Measurements from ENCODE around the gene NDUFS3. TPM values are rescaled to one million over a fixed set of nuclear protein-coding genes. Genes with fewer than 3 reads are reported as not detected.

Gene NDUFS3
- total RNA-seq, 4 donors from 2014 or later = 109 to 152 (median 126) TPM

DNA sequence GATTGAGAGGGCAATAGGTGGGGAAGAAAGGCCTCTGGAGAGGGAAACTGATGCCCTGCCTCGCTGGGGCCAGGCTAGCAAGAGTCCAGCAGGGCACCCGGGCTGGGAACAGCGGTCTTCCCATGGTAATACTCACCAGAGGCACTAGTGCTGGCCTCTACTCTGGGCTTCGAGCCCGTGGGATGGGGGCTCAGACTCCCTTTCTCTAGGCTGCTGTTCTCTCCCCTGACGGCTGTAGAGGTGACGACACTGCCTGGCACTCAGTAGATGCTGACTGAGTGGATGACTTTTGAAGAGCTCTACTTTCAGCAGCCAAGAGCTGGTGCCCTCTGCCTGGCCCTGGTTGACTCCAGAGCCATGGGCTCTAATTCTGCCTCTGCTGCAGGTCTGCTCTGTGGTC is 16.2 kb downstream of the NDUFS3 start:
- H3K9me3 ChIP-seq = no peaks in the 10 kb centered on the region
- H3K36me3 ChIP-seq = no peaks in the 10 kb centered on the region
- no peak for TF ChIP-seq POLR2A (IDR thresholded peaks at IDR 0.05)
- TF ChIP-seq, protein P1, sequence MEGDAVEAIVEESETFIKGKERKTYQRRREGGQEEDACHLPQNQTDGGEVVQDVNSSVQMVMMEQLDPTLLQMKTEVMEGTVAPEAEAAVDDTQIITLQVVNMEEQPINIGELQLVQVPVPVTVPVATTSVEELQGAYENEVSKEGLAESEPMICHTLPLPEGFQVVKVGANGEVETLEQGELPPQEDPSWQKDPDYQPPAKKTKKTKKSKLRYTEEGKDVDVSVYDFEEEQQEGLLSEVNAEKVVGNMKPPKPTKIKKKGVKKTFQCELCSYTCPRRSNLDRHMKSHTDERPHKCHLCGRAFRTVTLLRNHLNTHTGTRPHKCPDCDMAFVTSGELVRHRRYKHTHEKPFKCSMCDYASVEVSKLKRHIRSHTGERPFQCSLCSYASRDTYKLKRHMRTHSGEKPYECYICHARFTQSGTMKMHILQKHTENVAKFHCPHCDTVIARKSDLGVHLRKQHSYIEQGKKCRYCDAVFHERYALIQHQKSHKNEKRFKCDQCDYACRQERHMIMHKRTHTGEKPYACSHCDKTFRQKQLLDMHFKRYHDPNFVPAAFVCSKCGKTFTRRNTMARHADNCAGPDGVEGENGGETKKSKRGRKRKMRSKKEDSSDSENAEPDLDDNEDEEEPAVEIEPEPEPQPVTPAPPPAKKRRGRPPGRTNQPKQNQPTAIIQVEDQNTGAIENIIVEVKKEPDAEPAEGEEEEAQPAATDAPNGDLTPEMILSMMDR (IDR thresholded peaks at IDR 0.05) = no peak
- H3K4me3 ChIP-seq = no peak overlapping the region
- H3K27me3 ChIP-seq = peaks cover 0 to 17% of the 10 kb centered on the region in 2 donors
- H3K4me1 ChIP-seq = peaks cover 0 to 9% (median 7%) of the 10 kb centered on the region in 4 donors
- no peak overlapping the region for H3K27ac ChIP-seq
- DNase-seq = no peak

GRCh38 chr11:47595967-47596366 is 17.1 kb downstream of the NDUFS3 start:
- DNase-seq = no peak
- no peak overlapping the region for H3K4me3 ChIP-seq
- H3K4me1 ChIP-seq = peaks cover 0 to 9% (median 7%) of the 10 kb centered on the region in 4 donors
- TF ChIP-seq POLR2A (IDR thresholded peaks at IDR 0.05) = no peak
- TF ChIP-seq, protein P1 (IDR thresholded peaks at IDR 0.05) = no peak
- no peaks in the 10 kb centered on the region for H3K36me3 ChIP-seq
- no peak overlapping the region for H3K27ac ChIP-seq
- peaks cover 0 to 17% of the 10 kb centered on the region in 2 donors for H3K27me3 ChIP-seq
- no peaks in the 10 kb centered on the region for H3K9me3 ChIP-seq

DNA sequence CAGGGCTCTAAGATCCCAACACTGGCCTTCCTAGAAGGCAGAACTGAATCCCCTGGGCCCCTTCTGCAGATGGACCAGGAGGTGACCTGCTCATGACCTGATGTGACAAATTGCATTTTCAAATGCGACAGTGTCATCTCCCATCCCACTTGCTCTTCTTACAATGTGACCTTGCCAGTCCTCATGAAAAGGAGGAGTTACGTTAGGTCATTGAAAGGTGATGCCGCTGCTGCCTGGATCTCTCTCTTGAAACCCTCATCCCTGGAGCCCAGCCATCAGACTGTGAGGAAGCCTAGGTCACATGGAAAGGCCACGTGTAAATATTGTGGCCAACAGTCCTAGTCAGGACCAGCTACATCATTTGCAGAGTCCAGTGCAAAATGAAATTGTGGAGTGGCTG is 21.0 kb downstream of the NDUFS3 start:
- no peak overlapping the region for H3K27ac ChIP-seq
- H3K36me3 ChIP-seq = no peaks in the 10 kb centered on the region
- no peak overlapping the region for H3K4me3 ChIP-seq
- no peaks in the 10 kb centered on the region for H3K4me1 ChIP-seq
- TF ChIP-seq POLR2A (IDR thresholded peaks at IDR 0.05) = no peak
- TF ChIP-seq, protein P1 (IDR thresholded peaks at IDR 0.05) = no peak
- H3K27me3 ChIP-seq = no peaks in the 10 kb centered on the region
- DNase-seq = peak in 1 of 3 donors; percentile 15
- H3K9me3 ChIP-seq = no peaks in the 10 kb centered on the region

DNA sequence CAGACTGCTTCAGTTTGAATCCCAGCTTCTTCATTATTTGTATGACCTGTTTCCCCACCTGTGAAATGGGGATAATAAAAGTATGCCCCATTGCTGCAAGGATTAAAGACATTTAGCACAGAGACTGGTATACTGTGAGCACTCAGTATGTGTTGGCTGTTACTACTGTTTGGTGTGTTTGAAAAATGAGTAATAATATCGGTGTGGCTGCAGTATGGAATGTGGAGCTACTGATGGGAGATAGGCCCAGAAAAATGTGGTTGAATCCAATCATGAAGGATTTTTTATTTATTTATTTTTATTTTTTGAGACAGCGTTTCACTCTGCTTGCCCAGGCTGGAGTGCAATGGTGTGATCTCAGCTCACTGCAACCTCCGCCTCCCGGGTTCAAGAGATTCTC is 24.4 kb downstream of the NDUFS3 start:
- Histone ChIP-seq H3K27ac (no peak overlapping the region), H3K4me3 (no peak overlapping the region), H3K9me3 (no peaks in the 10 kb centered on the region), H3K4me1 (no peaks in the 10 kb centered on the region), H3K27me3 (no peaks in the 10 kb centered on the region), H3K36me3 (no peaks in the 10 kb centered on the region)
- no peak for DNase-seq
- TF ChIP-seq POLR2A (IDR thresholded peaks at IDR 0.05) = no peak
- TF ChIP-seq, protein P1 (IDR thresholded peaks at IDR 0.05) = no peak

DNA sequence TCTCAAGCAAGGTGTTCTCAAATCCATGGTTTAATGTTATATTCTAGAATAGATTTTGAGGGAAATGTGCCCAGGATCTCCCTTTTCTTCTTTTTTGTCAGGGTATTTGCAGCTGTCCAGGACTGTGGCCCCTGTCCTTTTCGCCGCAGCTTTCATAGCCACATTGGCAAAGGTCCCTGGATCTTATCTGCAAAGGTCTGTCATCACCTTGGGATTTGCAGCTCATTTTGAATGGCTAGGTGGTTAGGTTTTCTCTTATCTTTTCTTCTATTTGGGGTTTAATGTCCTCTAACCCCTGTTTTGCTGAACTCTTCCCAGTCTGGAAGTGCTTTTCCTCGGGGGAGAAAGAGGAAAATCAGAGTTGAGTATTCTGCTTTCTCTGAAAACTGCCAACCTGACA is 27.0 kb downstream of the NDUFS3 start:
- peaks cover 0 to 1% (median 0%) of the 10 kb centered on the region in 3 donors for H3K36me3 ChIP-seq
- no peaks in the 10 kb centered on the region for H3K9me3 ChIP-seq
- no peak overlapping the region for H3K4me3 ChIP-seq
- TF ChIP-seq, protein P1 (IDR thresholded peaks at IDR 0.05) = no peak
- TF ChIP-seq POLR2A (IDR thresholded peaks at IDR 0.05) = no peak
- no peaks in the 10 kb centered on the region for H3K4me1 ChIP-seq
- DNase-seq = no peak
- no peaks in the 10 kb centered on the region for H3K27me3 ChIP-seq
- no peak overlapping the region for H3K27ac ChIP-seq

DNA sequence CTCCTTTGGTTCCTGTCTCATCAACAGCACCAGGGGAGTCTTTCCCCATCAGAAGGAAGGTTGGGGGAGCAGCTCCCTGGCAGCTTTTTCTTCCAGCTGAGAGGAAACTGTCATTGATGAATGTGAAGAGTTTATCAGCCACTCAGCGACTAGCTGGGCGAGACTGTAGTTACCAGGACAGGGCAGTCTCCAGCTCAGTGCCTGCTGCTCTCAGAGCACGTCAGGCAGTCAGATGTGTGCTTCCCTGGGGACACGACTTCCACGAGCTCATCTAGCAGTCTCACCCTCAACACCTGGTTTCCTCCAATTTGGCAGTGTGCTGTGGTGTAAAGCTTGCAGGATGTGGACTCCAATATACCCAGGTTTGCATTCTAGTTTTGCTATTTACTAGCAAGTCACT is 27.9 kb downstream of the NDUFS3 start:
- no peak overlapping the region for H3K4me3 ChIP-seq
- no peaks in the 10 kb centered on the region for H3K9me3 ChIP-seq
- no peak overlapping the region for H3K27ac ChIP-seq
- H3K36me3 ChIP-seq = peaks cover 0 to 6% (median 0%) of the 10 kb centered on the region in 3 donors
- no peaks in the 10 kb centered on the region for H3K4me1 ChIP-seq
- no peak for TF ChIP-seq POLR2A (IDR thresholded peaks at IDR 0.05)
- DNase-seq = no peak
- H3K27me3 ChIP-seq = no peaks in the 10 kb centered on the region

All from Peyer's patch (tissue), 4 donors.